ENCODE results near the gene SLC23A2.

The SLC23A2 gene

DNA sequence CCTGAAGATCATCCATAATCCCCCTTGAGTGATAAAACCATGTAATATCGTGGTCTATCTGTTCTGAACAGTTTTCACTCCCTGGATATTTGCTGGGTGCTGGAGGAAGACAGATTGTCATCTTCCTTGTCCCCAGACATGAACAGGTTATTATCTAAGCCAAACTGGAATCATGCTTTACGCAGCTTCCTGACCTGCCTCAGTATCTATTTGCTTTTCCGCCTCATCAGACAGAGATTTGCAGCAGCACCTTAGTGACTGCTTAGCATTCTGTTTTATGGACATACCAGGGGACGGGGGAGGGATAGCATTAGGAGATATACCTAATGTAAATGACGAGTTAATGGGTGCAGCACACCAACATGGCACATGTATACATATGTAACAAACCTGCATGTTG is 124.6 kb downstream of the SLC23A2 start:
- TF ChIP-seq POLR2AphosphoS5 (IDR thresholded peaks at IDR 0.05; ENCODE audit: low read depth, low read length) (no peak), FOXP2 (optimal IDR thresholded peaks at IDR 0.05; ENCODE audit: borderline replicate concordance, extremely low read depth, extremely low read length, insufficient read depth) (no peak), SIN3A (IDR thresholded peaks at IDR 0.05; ENCODE audit: borderline replicate concordance, insufficient read depth, low read length) (no peak), TAF1 (IDR thresholded peaks at IDR 0.05; ENCODE audit: borderline replicate concordance, insufficient read depth, low read length) (no peak)
- TF ChIP-seq, protein P1, sequence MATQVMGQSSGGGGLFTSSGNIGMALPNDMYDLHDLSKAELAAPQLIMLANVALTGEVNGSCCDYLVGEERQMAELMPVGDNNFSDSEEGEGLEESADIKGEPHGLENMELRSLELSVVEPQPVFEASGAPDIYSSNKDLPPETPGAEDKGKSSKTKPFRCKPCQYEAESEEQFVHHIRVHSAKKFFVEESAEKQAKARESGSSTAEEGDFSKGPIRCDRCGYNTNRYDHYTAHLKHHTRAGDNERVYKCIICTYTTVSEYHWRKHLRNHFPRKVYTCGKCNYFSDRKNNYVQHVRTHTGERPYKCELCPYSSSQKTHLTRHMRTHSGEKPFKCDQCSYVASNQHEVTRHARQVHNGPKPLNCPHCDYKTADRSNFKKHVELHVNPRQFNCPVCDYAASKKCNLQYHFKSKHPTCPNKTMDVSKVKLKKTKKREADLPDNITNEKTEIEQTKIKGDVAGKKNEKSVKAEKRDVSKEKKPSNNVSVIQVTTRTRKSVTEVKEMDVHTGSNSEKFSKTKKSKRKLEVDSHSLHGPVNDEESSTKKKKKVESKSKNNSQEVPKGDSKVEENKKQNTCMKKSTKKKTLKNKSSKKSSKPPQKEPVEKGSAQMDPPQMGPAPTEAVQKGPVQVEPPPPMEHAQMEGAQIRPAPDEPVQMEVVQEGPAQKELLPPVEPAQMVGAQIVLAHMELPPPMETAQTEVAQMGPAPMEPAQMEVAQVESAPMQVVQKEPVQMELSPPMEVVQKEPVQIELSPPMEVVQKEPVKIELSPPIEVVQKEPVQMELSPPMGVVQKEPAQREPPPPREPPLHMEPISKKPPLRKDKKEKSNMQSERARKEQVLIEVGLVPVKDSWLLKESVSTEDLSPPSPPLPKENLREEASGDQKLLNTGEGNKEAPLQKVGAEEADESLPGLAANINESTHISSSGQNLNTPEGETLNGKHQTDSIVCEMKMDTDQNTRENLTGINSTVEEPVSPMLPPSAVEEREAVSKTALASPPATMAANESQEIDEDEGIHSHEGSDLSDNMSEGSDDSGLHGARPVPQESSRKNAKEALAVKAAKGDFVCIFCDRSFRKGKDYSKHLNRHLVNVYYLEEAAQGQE (IDR thresholded peaks at IDR 0.05; ENCODE audit: insufficient read depth in 1 of 2, low read depth in 2 of 2, low read length in 2 of 2) = no peak

DNA sequence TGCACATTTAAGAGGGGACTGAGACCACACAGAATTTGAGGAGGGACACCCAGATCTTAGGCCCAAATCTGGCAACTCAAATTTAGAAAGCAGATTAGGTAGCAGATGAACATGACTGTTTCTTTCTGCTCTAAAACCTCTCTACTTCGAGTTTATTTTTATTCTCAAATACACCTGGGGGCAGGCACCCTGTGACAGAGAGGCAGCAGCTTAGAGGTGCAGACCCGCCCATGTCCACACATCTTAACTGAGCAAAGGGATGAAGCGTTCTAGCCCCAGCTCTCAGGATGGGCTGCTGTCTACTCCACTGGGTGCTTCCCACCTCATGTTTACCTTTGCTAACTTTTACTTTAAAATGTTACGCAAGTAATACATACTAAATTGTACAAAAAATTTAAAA is 125.0 kb downstream of the SLC23A2 start:
- TF ChIP-seq, protein P1 (IDR thresholded peaks at IDR 0.05; ENCODE audit: insufficient read depth in 1 of 2, low read depth in 2 of 2, low read length in 2 of 2) = no peak
- TF ChIP-seq POLR2AphosphoS5 (IDR thresholded peaks at IDR 0.05; ENCODE audit: low read depth, low read length) (no peak), TAF1 (IDR thresholded peaks at IDR 0.05; ENCODE audit: borderline replicate concordance, insufficient read depth, low read length) (no peak), SIN3A (IDR thresholded peaks at IDR 0.05; ENCODE audit: borderline replicate concordance, insufficient read depth, low read length) (no peak), FOXP2 (optimal IDR thresholded peaks at IDR 0.05; ENCODE audit: borderline replicate concordance, extremely low read depth, extremely low read length, insufficient read depth) (no peak)

DNA sequence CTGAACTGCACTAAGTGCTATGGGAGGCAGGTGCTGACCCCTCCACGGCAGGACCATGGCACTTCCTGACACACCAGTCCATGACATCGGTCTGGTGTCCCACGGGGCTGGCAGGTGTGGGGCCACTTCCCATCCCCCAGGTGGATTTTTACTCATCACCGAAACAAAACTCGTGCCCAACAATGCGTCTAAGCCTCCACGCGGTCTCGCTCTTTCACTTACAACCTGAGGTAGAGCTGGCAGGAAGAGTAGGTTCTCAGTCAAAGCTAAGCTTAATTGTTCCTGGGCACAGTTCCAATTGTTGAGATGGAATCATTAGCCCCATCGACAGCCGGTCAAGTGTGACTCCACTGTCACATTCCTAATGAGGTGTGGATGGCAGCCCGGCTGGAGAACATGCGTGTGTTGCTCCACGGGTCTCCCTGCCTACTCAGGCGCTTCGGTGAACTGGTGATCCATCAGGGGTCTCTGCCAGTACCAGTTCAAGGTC is 125.7 kb downstream of the SLC23A2 start:
- no peak for TF ChIP-seq FOXP2 (optimal IDR thresholded peaks at IDR 0.05; ENCODE audit: borderline replicate concordance, extremely low read depth, extremely low read length, insufficient read depth)
- TF ChIP-seq, protein P1 (IDR thresholded peaks at IDR 0.05; ENCODE audit: insufficient read depth in 1 of 2, low read depth in 2 of 2, low read length in 2 of 2) = no peak
- TF ChIP-seq TAF1 (IDR thresholded peaks at IDR 0.05; ENCODE audit: borderline replicate concordance, insufficient read depth, low read length) = no peak
- TF ChIP-seq SIN3A (IDR thresholded peaks at IDR 0.05; ENCODE audit: borderline replicate concordance, insufficient read depth, low read length) = no peak
- TF ChIP-seq POLR2AphosphoS5 (IDR thresholded peaks at IDR 0.05; ENCODE audit: low read depth, low read length) = no peak

DNA sequence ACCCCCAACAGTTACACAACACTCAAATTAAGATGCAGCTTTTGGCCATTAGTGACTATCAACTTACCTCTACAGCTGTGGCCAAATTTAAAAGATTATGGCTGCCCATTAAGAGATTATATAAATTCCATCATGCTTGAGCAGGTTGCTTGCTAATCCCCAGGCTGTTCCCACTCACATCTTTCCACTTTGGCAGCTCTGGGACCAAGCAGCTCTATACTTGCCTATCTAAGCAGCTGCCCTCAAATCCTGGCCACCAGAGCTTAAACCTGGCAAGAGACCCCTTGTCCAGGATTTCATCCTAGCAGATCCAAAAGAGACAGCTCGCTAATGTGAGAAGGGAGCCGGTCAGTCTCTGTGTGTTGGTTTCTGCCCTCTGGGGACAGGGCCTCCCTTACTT is 127.9 kb downstream of the SLC23A2 start:
- TF ChIP-seq, protein P1 (IDR thresholded peaks at IDR 0.05; ENCODE audit: insufficient read depth in 1 of 2, low read depth in 2 of 2, low read length in 2 of 2) = no peak
- TF ChIP-seq TAF1 (IDR thresholded peaks at IDR 0.05; ENCODE audit: borderline replicate concordance, insufficient read depth, low read length) (no peak), FOXP2 (optimal IDR thresholded peaks at IDR 0.05; ENCODE audit: borderline replicate concordance, extremely low read depth, extremely low read length, insufficient read depth) (no peak), SIN3A (IDR thresholded peaks at IDR 0.05; ENCODE audit: borderline replicate concordance, insufficient read depth, low read length) (no peak), POLR2AphosphoS5 (IDR thresholded peaks at IDR 0.05; ENCODE audit: low read depth, low read length) (no peak)

DNA sequence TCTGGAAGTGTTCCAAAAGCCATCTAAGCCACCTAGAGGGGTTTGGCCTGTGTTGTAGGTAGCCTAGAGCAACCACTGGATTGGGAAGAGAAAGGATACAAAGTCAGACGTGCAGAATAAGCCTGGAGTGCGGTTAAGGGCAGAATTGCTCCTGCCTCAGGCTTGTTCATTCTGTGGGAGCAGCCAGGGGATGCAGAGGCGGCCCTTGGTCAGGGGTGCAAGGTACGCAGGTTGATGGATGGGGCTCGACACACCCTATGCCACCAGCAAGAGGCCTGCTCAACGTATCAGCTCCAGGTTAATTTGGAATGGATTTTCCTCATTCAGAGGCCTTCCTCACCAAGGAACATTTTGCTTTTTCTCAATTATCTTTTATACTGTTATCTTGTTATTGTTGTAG is 129.8 kb downstream of the SLC23A2 start:
- TF ChIP-seq, protein P1 (IDR thresholded peaks at IDR 0.05; ENCODE audit: insufficient read depth in 1 of 2, low read depth in 2 of 2, low read length in 2 of 2) = no peak
- TF ChIP-seq POLR2AphosphoS5 (IDR thresholded peaks at IDR 0.05; ENCODE audit: low read depth, low read length) = no peak
- TF ChIP-seq FOXP2 (optimal IDR thresholded peaks at IDR 0.05; ENCODE audit: borderline replicate concordance, extremely low read depth, extremely low read length, insufficient read depth) = no peak
- TF ChIP-seq TAF1 (IDR thresholded peaks at IDR 0.05; ENCODE audit: borderline replicate concordance, insufficient read depth, low read length) = no peak
- no peak for TF ChIP-seq SIN3A (IDR thresholded peaks at IDR 0.05; ENCODE audit: borderline replicate concordance, insufficient read depth, low read length)

Data from PFSK-1 (cell line).